Measurements from ENCODE around the gene RAB3C.

The RAB3C gene

GRCh38 chr5:58606064-58606463, 23.2 kb downstream of the RAB3C start:
- DNase-seq, result no peak

- DNase-seq, result no peak
These were observed 33.1 kb downstream of the RAB3C start for GRCh38 chr5:58615972-58616371.

- no peak for DNase-seq
These were observed 34.4 kb downstream of the RAB3C start for GRCh38 chr5:58617241-58617640.

GRCh38 chr5:58620336-58620735, 37.5 kb downstream of the RAB3C start:
- no peak for DNase-seq

- DNase-seq, result no peak
These were observed 40.3 kb downstream of the RAB3C start for GRCh38 chr5:58622936-58623871.

- no peak for DNase-seq
These were observed 45.8 kb downstream of the RAB3C start for GRCh38 chr5:58628626-58629025.

- no peak for DNase-seq
These were observed 46.6 kb downstream of the RAB3C start for GRCh38 chr5:58629271-58630159.

GRCh38 chr5:58631895-58632294, 49.0 kb downstream of the RAB3C start:
- no peak for DNase-seq

- DNase-seq, result no peak
These were observed 52.5 kb downstream of the RAB3C start for GRCh38 chr5:58635416-58635815.

GRCh38 chr5:58640011-58640410, 57.1 kb downstream of the RAB3C start:
- no peak for DNase-seq

GRCh38 chr5:58641533-58641932, 58.7 kb downstream of the RAB3C start:
- DNase-seq, result no peak

GRCh38 chr5:58648846-58649245, 66.0 kb downstream of the RAB3C start:
- DNase-seq, result no peak

- DNase-seq, result no peak
These were observed 66.8 kb downstream of the RAB3C start for GRCh38 chr5:58649716-58650115.

- DNase-seq, result no peak
These were observed 70.6 kb downstream of the RAB3C start for GRCh38 chr5:58653521-58653920.

- no peak for DNase-seq
These were observed 83.3 kb downstream of the RAB3C start for GRCh38 chr5:58666141-58666540.

GRCh38 chr5:58666598-58667581, 84.0 kb downstream of the RAB3C start:
- DNase-seq, result no peak

GRCh38 chr5:58670582-58670981, 87.7 kb downstream of the RAB3C start:
- DNase-seq, result no peak

- no peak for DNase-seq
These were observed 88.3 kb downstream of the RAB3C start for GRCh38 chr5:58671155-58671554.

GRCh38 chr5:58672521-58672920, 89.6 kb downstream of the RAB3C start:
- no peak for DNase-seq

GRCh38 chr5:58674070-58674469, 91.2 kb downstream of the RAB3C start:
- DNase-seq, result no peak

GRCh38 chr5:58674711-58675110, 91.8 kb downstream of the RAB3C start:
- DNase-seq, result no peak

GRCh38 chr5:58675341-58675740, 92.5 kb downstream of the RAB3C start:
- DNase-seq, result no peak

GRCh38 chr5:58677650-58678049, 94.8 kb downstream of the RAB3C start:
- DNase-seq, result no peak

Data from activated T-cell treated with anti-CD3 and anti-CD28 coated beads for 4 hours (primary cell).